DMS53 treated with DMSO at 0.1 percent for 48 hours (cell line): ENCODE data around the gene MTF2.

Experiments used
- DNase-seq: peaks from one replicate; lab custom pipeline; 2025; ENCODE audit not compliant: unreplicated experiment; lab: John Stamatoyannopoulos, UW

The MTF2 gene

DNA sequence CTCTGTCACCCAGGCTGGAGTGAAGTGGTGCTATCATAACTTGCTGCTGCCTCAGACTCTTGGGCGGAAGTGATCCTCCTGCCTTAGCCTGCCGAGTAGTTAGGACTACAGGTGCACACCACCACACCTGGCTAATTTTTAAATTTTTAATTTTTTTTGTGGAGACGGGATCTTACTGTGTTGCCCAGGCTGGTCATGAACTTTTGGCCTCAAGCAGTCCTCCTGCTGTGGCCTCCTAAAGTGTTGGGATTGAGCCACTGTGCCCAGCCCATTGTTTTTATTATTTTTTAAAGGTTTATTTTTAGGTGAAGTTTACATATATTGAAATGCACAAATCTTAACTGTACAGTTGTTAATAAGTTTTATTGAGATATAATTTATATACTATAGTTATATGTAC lies 3.2 kb downstream of the MTF2 start:
- DNase-seq = no peak

DNA sequence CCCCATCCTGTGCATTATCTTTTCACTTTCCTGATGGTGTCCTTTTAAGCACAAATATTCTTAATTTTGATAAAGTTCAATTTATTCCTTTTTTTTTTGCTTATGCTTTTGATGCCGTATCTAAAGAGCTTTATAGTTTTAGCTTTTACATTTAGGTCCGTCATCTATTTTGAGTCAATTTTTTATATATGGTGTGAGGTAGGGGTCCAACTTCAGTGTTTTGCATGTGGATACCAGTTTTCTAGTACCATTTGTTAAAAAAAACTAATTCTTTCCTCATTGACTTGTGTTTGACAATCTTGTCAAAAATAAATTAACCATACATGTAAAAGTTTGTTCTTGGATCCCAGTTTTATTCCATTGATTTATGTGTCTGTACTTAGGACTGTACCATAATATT lies 4.9 kb downstream of the MTF2 start:
- DNase-seq = no peak

DNA sequence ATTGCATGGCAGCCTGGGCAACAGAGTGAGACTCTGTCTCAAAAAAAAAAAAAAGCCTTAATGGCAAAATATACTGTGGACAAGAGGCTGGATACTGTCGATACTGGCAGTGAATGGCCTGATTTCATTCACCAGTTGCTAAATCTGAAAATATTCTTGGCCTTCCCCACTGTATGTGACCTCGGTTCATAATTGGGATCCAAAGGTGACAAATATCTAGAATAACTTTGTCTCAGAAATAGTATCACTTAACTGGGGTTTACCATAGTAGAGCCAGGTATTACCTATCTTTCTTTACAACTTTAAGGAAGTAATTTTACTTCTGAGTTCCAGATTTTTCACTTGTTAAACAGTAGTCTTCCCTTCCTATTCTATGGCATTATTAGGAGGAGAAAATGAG lies 8.4 kb downstream of the MTF2 start:
- DNase-seq = no peak

DNA sequence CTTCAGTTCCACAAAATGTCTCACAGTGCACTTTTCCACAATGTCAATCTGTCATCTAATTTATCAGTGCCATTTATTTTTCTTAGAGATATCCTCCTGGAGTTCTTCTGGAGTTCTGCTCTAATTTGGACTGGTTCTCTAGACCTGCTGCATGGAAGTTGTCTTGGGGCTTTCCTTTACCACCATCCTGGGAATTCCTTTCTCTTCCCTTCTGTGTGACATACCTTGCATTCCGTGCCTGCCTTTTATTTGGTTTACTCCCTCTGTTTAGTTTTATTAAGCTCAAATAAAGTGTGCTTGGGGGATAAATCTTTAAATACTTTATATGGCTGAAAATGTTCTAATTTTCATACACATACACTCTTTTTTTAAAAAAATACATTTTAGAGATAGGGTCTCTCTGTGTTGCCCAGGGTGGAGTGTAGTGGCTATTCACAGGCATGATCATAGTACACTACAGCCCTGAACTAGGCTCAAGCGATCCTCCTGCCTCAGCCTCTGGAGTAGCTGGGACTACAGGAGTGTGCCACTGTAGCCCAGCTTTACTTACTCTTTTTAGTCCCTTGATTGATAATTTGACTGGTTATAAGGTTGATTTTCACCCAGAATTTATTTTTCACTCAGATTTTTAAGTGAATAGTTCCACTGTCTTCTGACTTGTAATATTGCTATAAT lies 14.4 kb downstream of the MTF2 start:
- DNase-seq = no peak

- no peak for DNase-seq
Measured at GRCh38 chr1:93095804-93096585, 16.9 kb downstream of the MTF2 start.

GRCh38 chr1:93102142-93102541 lies 23.1 kb downstream of the MTF2 start:
- no peak for DNase-seq

- no peak for DNase-seq
Measured at GRCh38 chr1:93106226-93106625, 27.1 kb downstream of the MTF2 start.

GRCh38 chr1:93107395-93107794 lies 28.3 kb downstream of the MTF2 start:
- DNase-seq = no peak

DNA sequence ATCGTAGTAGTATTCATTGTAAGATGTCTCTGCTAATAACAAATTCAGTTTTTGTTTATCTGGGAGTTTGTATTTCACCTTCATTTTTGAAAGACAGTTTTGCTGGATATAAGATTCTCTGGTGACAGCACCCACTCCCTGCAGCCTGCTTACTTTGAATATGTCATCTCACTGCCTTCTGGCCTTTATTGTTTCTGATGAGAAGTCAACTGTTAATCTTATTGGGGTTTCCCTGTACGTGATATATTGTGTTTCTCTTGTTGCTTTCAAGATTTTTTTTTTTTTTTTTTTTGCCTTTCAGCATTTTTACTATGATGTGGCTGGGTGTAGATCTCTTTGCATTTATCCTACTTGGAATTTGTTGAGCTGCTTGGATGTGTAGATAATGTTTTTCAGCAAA lies 29.3 kb downstream of the MTF2 start:
- DNase-seq = no peak

GRCh38 chr1:93109578-93109977 lies 30.5 kb downstream of the MTF2 start:
- no peak for DNase-seq

DNA sequence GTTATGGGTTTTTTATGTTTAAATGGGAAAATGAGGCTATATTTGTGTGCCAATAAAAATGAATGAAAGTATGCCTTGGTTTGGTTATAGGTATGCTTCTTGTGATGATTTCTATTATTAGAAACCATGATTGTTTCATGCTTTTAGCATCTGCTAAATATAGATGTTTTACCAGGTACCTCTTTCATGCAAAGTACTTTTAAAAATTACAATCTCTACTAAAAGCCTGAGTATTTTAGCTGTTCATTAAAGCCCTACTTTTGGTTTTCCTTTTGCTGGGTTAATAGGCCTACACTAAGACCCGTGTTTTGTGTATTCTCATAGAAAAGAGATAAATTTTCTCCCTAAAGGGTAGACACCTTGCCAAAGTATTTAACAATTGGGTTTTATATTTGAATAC lies 32.0 kb downstream of the MTF2 start:
- no peak for DNase-seq

- no peak for DNase-seq
Measured at GRCh38 chr1:93111561-93111960, 32.5 kb downstream of the MTF2 start.

DNA sequence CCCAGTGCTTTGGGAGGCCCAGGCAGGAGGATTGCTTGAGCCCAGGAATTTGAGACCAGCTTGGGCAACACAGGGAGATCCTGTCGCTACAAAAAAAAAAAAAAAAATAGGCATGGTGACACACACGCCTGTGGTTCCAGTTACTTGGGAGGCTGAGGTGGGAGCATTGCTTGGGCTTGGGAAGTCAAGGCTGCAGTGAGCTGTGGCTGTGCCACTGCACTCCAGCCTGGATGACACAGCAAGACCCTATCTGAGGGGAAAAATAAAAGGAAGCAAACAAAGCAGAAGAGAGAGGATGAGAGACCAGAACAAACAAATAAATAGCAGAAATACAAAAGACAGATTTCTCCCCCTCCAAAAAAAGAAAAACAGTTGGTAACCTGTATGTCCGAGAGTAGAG lies 34.0 kb downstream of the MTF2 start:
- DNase-seq = no peak

DNA sequence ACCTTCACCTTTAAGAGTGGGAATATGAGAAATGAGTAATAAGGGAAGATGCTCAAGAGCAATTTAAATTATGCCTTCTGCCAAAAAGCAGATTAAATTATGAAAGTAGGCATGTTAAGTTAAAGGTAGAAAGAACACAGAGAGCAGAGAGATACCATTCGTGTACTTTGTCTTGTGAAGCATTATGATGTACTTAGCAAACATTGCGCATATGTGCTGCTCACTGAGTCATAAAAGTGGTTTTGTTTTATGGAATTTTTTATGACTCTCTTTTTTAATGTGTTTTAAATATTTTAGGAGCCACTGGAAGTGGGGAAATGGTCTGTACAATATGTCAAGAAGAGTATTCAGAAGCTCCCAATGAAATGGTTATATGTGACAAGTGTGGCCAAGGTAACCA lies 35.3 kb downstream of the MTF2 start:
- DNase-seq = no peak

DNA sequence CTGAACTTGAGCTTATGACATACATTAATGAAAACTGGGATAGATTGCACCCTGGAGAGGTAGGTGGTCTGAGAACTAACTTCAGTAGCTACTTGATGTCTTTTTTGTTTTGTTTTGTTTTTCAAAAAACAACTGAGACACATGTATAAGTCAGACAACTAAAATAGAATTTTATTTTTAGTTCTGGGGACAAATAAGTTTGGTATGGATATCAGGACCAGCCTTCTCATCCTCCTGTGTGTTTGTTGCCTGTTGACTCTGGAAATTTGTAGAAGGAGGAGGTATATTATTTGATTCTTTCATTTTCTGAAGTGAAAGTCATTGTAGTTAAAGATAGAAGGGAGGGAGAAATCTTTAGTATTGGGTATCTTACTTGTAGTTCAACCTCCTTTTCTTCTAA lies 41.5 kb downstream of the MTF2 start:
- DNase-seq = no peak

GRCh38 chr1:93123201-93123783 lies 44.2 kb downstream of the MTF2 start:
- DNase-seq = no peak

- no peak for DNase-seq
Measured at GRCh38 chr1:93124556-93125355, 45.7 kb downstream of the MTF2 start.

DNA sequence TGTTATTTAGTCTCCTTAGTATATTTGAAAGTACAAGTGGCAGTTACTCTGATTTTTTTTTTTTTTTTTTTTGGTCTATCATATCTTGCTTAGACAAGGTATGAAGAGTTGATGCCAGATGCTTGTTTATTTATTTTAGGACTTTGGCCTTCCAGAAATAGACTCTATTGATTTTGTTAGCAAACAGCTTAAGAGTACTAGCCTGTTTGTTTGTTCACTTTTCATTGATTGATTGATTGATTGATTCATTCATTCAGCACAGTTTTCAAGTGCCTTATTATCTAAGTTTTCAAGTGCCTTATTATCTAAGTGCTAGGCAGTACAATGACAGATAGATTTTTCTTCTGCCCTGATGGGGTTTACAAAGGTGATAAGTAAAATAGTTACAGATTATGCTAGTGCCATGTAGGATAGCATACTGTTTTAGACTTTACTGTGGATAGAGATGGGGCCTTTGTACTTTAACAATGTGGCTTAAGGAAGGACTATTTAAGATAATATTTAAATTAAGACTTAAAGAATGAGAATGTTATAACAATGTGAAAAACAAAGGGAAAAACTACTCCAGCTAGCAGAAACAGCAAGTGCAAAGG lies 50.5 kb downstream of the MTF2 start:
- DNase-seq = no peak

DNA sequence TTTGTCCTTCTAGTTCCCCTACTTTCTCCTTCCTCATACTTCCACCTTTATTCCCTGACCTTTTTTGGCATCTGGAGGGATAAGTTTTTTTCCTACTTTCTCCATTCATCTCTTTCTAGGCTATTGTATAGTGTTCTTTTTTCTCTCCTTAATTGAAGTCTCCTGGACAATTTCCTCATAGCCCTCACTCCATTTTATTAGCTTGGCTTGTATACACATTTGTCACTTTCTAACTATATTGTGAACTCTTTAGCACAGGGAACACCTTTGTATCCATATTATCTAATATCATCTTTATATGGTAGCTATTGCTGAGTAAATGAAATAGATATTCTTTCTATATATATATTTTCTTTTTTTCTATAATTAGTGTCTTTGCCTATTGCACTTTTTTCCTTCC lies 53.6 kb downstream of the MTF2 start:
- DNase-seq = no peak

DNA sequence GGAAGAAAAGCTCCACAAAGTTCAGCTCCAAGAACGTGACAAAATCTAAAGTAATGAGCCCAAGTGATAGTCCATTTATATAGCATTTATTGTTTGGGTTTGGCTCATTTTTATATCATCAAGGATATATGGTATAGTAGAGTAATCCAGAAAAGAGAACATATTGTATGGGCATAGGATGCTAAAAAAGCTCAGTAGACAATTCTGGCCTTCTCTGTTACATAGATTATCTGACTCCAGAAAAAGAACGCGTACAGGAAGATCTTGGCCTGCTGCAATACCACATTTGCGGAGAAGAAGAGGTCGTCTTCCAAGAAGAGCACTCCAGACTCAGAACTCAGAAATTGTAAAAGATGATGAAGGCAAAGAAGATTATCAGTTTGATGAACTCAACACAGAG lies 57.4 kb downstream of the MTF2 start:
- DNase-seq = no peak

DNA sequence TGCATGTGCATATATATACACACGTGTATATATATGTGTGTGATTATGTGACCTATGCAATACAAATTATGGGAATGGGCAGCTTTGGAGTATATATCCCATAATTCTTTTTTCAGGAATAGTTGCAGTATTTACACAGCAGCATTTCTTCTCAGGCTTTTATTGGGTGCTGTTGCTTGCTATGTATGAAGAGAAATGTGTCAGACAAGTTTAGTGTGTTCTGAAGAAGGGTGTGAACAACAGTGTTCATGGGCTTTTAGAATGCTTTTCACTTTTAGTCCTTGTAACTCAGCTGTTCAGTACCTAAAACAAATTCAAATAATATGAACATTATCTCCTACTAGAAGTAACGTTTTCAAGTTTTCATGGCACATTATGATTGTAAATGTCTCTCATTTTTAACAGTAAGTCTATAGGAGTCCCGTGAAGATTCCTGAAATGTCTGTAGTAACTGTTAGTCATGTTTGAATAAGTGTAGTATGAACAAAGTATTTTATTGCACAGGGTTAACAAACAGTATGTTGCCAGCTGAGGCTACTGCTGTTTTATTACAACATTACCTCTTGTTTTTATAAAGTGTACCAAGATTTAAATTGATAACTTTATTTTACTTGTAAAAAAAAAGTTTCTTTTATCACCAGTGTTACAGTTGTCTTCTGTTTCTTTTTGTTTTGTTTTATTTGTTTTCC lies 58.7 kb downstream of the MTF2 start:
- no peak for DNase-seq
